MCF 10A (cell line): ENCODE data around the gene AMPH. TPM values are rescaled to one million over a fixed set of nuclear protein-coding genes. Genes with fewer than 3 reads are reported as not detected.

Experiments
- BruUV-seq: library from RNA; stranded (reverse); fragments of 400-500 nt; replicated peaks from 2 replicates; lab custom pipeline; 2021; lab: Mats Ljungman, UMichigan
- CTCF ChIA-PET: fragments of 300-600 bp; sonication (Branson Sonifier 250); formaldehyde crosslinking; extraction: SDS; loops from one replicate; lab custom pipeline; 2021; ENCODE audit warnings: antibody characterized with exemption, inconsistent platforms; lab: Yijun Ruan, JAX
- POLR2A ChIA-PET: fragments of 300-600, 350-650 bp; sonication (Branson Sonifier 250); formaldehyde crosslinking; extraction: SDS; loops from one replicate; lab custom pipeline; 2020; ENCODE audit warnings: antibody characterized with exemption, inconsistent platforms; lab: Yijun Ruan, JAX
- DNase-seq: peaks from one replicate; pipeline ENCODE4 v3.0.0-alpha.2; 2018; ENCODE audit not compliant: unreplicated experiment
- H3K27ac Mint-ChIP-seq: one replicate; pipeline ENCODE4 v1.8.0; 2022; ENCODE audit warnings: mild to moderate bottlenecking, low read depth, mixed read lengths; ENCODE audit not compliant: unreplicated experiment
- H3K27me3 Mint-ChIP-seq: one replicate; pipeline ENCODE4 v1.8.0; 2022; ENCODE audit warnings: mixed read lengths; ENCODE audit not compliant: insufficient read depth, unreplicated experiment
- H3K36me3 Mint-ChIP-seq: one replicate; pipeline ENCODE4 v1.8.0; 2022; ENCODE audit warnings: mild to moderate bottlenecking, moderate library complexity, mixed read lengths; ENCODE audit not compliant: insufficient read depth, unreplicated experiment
- H3K4me1 Mint-ChIP-seq: one replicate; pipeline ENCODE4 v1.8.0; 2022; ENCODE audit warnings: mixed read lengths; ENCODE audit not compliant: insufficient read depth, unreplicated experiment
- H3K4me3 Mint-ChIP-seq: one replicate; pipeline ENCODE4 v1.8.0; 2022; ENCODE audit warnings: mild to moderate bottlenecking, moderate library complexity, mixed read lengths; ENCODE audit not compliant: unreplicated experiment
- H3K9me3 Mint-ChIP-seq: one replicate; pipeline ENCODE4 v1.8.0; 2022; ENCODE audit warnings: mixed read lengths; ENCODE audit not compliant: unreplicated experiment
- CTCF ChIP-seq: fragments of 200-600 bp; IDR thresholded peaks from one replicate; pipeline ENCODE4 v1.8.0; 2022; ENCODE audit warnings: antibody characterized with exemption, mild to moderate bottlenecking; ENCODE audit not compliant: unreplicated experiment
- intact Hi-C: fragments of 100-400 bp; cut with micrococcal nuclease; formaldehyde crosslinking; loops from 2 replicates; pipeline ENCODE4 v1.14.1; 2022
- total RNA-seq: library from RNA; stranded (reverse); gene quantifications from 2 replicates; pipeline ENCODE4 v1.2.3, GENCODE V29; 2022

The AMPH gene
- total RNA-seq, 1 experiment from 2014 or later = 0.63 TPM

- Mint-ChIP-seq H3K4me3 (no peak overlapping the region), H3K27ac (no peak overlapping the region), H3K4me1 (no peaks in the 10 kb centered on the region), H3K27me3 (peaks cover 11% of the 10 kb centered on the region), H3K9me3 (no peaks in the 10 kb centered on the region), H3K36me3 (no peaks in the 10 kb centered on the region)
- POLR2A ChIA-PET = no interaction called here
- TF ChIP-seq CTCF = no peak
- no peak for DNase-seq
- intact Hi-C loops = loop anchor here (10.0 kb wide), 1 partner anchor 1123 kb away; no protein-coding TSS in a partner anchor
- no TSS peak for BruUV-seq
- CTCF ChIA-PET = interaction anchor here (0.7 to 1.6 kb wide), 2 partner anchors 18 to 156 kb away, joined by 3 to 6 read pairs; no protein-coding TSS in a partner anchor
Observed at GRCh38 chr7:38391751-38392150, 239.4 kb downstream of the AMPH start.

GRCh38 chr7:38385682-38386081 is 245.5 kb downstream of the AMPH start:
- Mint-ChIP-seq H3K27ac (no peak overlapping the region), H3K27me3 (no peaks in the 10 kb centered on the region), H3K4me3 (no peak overlapping the region), H3K36me3 (peaks cover 5% of the 10 kb centered on the region), H3K4me1 (peaks cover 6% of the 10 kb centered on the region), H3K9me3 (no peaks in the 10 kb centered on the region)
- BruUV-seq = no TSS peak
- ChIA-PET CTCF (interaction anchor here (0.6 to 7.7 kb wide), 6 partner anchors 9 to 48 kb away, joined by 3 to 95 read pairs (median 7); no protein-coding TSS in a partner anchor), POLR2A (no interaction called here)
- no peak for TF ChIP-seq CTCF
- DNase-seq = no peak
- intact Hi-C loops = no loop called here

- no peak for DNase-seq
- Mint-ChIP-seq H3K27me3 (peaks cover 7% of the 10 kb centered on the region), H3K36me3 (peaks cover 5% of the 10 kb centered on the region), H3K27ac (no peak overlapping the region), H3K9me3 (no peaks in the 10 kb centered on the region), H3K4me1 (peaks cover 11% of the 10 kb centered on the region), H3K4me3 (no peak overlapping the region)
- BruUV-seq = no TSS peak
- TF ChIP-seq CTCF = no peak
- intact Hi-C loops = no loop called here
- CTCF ChIA-PET = interaction anchor here (0.6 to 7.7 kb wide), 7 partner anchors 9 to 1167 kb away, joined by 3 to 95 read pairs (median 5); no protein-coding TSS in a partner anchor
- POLR2A ChIA-PET = no interaction called here
Observed at GRCh38 chr7:38383281-38383680, 247.9 kb downstream of the AMPH start.

- no TSS peak for BruUV-seq
- Mint-ChIP-seq H3K9me3 (no peaks in the 10 kb centered on the region), H3K27me3 (peaks cover 7% of the 10 kb centered on the region), H3K4me3 (no peak overlapping the region), H3K36me3 (peaks cover 5% of the 10 kb centered on the region), H3K27ac (no peak overlapping the region), H3K4me1 (peaks cover 11% of the 10 kb centered on the region)
- ChIA-PET POLR2A (no interaction called here), CTCF (interaction anchor here (0.6 to 7.7 kb wide), 6 partner anchors 8 to 761 kb away, joined by 3 to 95 read pairs (median 4); no protein-coding TSS in a partner anchor)
- TF ChIP-seq CTCF = no peak
- peak; percentile 62 for DNase-seq
- intact Hi-C loops = no loop called here
Observed at GRCh38 chr7:38382684-38383083, 248.5 kb downstream of the AMPH start.
